Sciatic nerve (tissue), 2 donors: Measurements from ENCODE around the gene NUDT8. TPM values are rescaled to one million over a fixed set of nuclear protein-coding genes. Genes with fewer than 3 reads are reported as not detected.
"Not testable (repeated sequence)": the region's sequence is repeated elsewhere in the genome, so short reads cannot be mapped to it uniquely, and the experiment has no call there.

Experiments used
- ATAC-seq: fragments of 200-7000 bp; cut with Tn5 transposase; one replicate; pipeline ENCODE4 v1.9.1; 2020; ENCODE audit warnings: mild to moderate bottlenecking, moderate library complexity
- DNase-seq: peaks from one replicate; pipeline ENCODE4 v3.0.0-alpha.2; 2020; ENCODE audit warnings: low spot score
- intact Hi-C: fragments of 100-400 bp; cut with DNase I; formaldehyde crosslinking; loops from one replicate; pipeline ENCODE4 v1.14.2; 2022
- total RNA-seq: library from RNA; stranded (reverse); fragmentation: NEBNext Ultra II Directional; extraction: Animal tissue kit (Norgen Biotek cat#: 25700); gene quantifications from one replicate; pipeline ENCODE4 v1.2.1, GENCODE V29; 2021
- donor health status: DM: no; HTN: no; CAD: no.
- donor health status: DM: no; HTN: no; CAD: no.

NUDT8 gene
- total RNA-seq, 1 donor from 2014 or later: 7.8 TPM

DNA sequence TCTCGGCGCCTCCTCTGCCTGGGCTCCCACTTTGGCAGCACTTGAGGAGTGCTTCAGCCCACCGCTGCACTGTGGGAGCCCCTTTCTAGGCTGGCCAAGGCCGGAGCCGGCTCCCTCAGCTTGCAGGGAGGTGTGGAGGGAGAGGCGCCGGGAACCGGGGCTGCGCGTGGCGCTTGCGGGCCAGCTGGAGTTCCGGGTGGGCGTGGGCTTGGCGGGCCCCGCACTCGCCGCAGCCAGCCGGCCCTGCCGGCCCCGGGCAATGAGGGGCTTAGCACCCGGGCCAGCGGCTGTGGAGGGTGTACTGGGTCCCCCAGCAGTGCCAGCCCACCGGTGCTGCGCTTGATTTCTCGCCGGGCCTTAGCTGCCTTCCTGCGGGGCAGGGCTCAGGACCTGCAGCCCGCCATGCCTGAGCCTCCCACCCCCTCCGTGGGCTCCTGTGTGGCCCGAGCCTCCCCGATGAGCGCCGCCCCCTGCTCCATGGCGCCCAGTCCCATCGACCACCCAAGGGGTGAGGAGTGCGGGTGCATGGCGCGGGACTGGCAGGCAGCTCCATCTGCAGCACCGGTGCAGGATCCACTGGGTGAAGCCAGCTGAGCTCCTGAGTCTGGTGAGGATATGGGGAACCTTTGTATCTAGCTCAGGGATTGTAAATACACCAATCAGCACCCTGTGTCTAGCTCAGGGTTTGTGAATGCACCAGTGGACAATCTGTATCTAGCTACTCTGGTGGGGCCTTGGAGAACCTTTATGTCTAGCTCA is 10.7 kb downstream of the NUDT8 start:
- intact Hi-C loops, DNase-seq, ATAC-seq: not testable (repeated sequence)

DNA sequence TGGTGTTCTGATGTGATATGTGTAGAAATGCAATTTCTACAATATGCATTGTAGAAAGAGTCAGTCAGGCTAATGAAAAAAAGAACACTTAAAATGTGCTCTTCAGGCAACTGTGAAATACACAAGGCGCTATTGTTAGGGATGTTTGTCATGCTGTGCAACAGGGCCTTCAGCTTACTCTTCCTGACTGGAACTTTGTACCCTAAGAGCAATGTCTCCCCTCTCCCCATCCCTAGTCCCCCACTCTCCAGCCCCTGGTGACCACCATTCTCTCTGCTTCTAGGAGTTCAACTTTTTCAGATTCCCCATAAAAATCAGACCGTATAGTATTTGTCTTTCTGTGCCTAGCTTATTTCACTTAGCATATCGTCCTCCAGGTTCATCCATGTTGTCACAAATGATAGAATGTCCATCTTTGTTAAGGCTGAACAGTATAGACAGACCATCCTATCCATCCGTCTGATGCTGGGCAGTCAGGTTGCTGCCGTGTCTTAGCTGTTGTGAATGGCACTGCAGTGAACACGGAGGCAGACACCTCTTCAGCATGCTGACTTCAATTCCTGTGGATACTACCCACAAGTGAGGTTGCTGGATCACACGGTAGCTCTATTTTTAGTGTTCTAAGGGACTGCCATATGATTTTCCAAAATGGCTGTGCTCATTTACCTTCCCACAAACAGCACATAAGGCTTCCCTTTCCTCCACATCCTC is 12.3 kb downstream of the NUDT8 start:
- DNase-seq (no peak), ATAC-seq (no peak)
- intact Hi-C loops: no loop called here

DNA sequence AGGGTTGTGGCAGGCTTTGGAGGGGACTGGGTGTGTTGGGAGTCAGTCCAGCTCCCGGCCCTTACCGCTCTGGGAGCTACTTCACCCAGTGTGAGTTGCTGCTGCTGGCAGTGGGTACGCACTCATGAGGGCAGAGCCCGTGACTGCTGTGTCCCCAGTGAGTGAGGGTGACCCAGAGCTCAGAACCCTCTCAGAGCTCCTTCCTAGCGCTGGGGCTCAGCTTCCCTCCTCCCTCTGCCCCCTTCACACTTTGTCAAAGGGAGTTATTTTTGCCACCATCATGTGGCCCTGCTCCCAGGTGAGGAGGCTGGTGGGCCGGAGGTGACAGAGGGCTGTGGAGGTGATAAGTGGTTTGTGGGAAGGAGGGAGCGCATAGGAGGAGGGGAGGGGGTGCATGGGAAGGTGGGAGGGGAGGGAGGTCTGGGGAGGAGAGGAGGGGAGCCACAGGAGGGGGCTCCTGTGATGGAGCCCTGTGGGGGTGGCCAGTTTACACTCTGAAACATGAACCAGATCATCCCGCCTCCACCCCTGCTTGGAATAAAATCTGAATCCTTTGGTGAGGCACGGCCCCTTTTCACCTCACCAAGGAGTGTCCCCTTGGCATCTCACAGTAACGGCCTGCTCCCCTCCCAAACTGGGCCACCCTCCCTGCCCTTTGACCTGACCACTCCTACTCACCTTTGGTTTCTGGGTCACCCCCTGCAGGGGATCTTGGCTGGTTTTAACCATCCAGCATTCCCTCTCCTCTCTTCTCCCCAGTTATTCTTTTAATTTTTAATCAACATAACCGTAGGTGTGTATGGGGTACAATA is 13.1 kb downstream of the NUDT8 start:
- intact Hi-C loops: no loop called here
- ATAC-seq (no peak), DNase-seq (peak; percentile 51)

DNA sequence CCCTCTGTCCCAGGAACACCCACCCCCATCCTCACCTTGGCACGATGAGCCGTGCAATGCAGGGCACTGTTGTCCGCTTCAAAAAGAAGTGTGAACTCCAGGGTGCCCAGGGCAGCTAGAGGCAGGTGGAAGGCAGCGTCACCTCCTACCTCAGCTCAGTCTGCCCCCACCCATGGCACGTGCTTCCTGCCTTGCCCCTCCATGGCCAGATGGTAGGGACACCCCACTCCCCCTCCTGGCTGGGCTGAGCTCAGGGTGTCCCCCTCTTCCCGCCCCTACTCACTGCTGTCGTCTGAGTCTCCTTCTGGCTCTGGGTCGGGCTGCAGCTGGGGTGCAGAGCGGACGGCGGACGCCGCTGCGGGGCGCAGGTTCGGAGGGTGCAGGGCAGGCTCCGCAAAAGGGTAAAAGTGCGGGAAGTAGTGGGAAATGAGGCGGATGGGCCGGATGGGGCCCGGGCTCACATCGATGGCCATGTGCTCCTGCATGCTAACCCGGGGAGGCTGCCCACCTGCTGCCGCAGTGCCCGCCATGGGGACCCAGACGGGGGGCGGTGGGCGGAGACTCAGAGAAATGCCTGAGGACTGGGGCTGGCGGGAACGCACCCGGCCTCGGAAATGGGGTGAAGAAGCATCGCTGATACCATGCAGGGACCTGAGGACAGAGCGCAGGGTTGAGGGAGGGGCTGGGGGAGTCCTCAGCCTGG is 13.9 kb downstream of the NUDT8 start:
- DNase-seq: no peak
- intact Hi-C loops: no loop called here
- no peak for ATAC-seq

DNA sequence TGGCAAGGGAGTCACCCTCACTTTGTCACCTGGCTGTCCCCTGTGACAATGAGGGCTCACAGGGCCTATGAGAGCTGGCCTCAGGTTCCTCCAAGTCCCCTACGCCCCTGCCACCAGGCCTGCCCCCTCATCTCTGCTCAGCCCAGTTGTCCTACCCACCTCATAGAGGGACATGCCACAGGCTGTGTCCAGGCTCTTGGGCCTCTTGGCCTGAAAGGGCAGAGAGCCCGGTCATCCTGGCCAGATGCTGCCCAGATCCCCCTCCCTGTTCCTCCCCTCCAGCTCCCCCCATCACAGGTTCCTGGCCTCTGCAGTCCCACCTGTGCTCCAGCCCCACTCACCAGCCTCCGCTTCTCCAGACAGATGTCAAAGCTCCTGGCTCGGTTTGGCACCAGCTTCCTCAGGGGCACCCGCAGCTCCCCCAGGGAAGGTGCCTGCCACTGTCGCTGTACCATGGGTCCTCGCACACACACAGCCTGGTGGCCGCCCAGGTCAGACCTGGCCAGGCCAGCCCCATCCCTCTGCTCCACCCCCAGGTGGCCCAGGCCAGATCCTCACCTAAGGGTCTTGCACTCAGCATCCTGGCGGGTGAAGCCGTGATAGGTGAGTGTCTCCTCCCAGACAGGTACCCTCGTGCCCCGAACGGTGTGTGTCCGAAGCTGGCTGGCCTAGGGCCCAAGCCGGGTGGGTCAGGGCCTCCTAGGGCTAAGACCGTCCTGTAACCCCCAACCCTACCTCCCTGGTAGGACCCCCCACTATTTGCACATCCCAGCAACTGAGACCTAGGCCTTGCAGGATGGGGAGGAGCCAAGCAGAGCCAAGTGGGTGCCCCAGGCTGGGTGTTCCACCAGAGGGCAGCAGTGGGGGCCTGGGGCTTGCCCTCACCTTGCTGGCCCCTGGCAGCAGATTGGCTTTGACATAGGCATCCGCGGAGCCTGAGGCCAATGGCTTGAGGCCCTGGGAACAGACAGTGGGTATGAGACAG is 14.7 kb downstream of the NUDT8 start:
- DNase-seq: peak; percentile 64
- intact Hi-C loops: no loop called here

DNA sequence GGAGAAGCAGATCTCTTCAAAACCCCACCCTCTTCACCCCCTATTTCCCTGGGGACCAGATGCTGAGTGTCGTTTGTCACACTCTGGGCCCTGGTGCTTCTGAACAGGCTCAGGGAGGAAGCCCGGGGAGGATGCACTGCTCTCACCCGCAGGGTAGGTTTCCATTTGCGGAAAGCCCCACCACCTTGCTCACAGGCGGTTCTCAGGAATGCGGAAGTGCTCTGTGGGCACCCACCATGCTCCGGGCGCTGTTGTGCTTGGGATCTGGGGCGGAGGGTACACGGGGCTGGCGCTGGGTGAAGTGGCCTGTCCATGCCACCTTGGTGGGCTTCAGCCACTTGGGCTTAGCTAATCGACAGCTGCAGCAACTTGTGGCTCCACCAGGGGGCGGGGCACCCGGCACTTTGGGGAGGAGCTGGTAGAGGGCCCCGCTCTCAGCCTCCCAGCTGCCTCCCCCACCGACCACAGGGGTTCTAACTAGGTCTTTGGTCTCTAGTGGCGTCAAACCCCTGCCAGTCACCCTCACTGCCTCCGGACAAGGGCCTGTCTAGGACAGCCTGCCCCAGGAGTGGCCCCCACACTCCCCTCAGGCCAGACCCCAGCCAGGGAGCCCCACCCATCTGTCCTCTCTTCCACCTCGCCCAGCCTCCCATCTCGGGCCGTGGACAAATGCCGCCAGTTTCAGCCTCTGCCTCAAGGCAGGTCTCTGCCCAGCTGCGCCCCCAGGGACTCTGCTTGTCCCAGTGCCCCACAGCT is 15.6 kb downstream of the NUDT8 start:
- intact Hi-C loops: no loop called here
- ATAC-seq (peak; percentile 64), DNase-seq (peak; percentile 77)

More for the DNA sequence above, 14.7 kb downstream of the NUDT8 start:
- peak; percentile 4 for ATAC-seq

DNA sequence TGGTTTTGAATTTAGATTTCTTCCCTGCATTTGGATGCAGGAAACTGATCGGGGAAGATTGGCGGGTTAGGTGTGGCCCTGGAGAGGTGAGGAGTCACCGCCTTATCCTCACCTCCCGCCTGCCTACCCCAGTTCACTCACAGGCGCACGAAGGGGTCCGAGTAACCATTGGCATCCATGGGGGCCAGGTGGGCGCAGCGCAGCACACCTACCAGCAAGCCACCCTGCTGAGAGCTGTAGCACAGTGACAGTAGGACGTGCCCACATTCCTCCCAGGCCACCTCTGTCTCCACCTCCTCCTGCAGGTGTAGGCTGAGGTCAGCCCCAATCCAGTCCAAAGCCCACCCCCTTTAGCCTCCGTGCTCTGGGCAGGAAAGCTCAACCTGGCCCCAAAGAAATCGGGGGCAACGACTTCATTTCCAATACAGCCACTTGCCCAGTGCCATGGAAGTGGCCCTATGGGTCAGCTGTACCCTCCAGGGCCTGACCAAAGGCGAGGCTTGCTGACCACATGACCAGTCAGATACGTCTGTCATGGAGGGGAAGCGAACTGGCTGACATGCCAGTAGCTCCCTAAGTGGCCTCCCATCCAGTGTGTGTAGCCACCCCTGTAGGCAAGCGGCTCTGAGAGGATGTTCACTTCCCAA is 16.3 kb downstream of the NUDT8 start:
- no peak for DNase-seq

DNA sequence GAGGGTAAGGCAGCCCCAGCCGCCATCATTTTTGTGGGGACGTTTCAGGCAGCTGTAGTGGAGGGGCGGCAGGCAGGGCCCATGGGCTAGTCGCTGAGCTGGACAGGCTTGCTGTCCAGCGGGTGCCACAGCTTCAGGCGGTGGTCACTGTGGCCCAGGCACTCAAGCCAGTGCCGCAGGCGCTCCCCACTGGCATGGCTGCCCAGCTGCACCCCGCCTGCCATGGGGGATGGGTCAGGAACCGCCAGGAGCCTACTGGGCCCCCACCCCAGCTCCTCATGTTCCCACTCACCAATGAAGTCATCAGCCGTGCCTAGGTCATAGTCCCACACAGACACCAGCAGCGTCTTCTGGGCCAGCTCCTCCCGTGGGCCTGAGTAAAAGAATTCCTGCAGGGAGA is 17.0 kb downstream of the NUDT8 start:
- intact Hi-C loops: no loop called here
- DNase-seq (no peak), ATAC-seq (no peak)

More for the DNA sequence above, 16.3 kb downstream of the NUDT8 start:
- intact Hi-C loops: no loop called here
- peak; percentile 25 for ATAC-seq

DNA sequence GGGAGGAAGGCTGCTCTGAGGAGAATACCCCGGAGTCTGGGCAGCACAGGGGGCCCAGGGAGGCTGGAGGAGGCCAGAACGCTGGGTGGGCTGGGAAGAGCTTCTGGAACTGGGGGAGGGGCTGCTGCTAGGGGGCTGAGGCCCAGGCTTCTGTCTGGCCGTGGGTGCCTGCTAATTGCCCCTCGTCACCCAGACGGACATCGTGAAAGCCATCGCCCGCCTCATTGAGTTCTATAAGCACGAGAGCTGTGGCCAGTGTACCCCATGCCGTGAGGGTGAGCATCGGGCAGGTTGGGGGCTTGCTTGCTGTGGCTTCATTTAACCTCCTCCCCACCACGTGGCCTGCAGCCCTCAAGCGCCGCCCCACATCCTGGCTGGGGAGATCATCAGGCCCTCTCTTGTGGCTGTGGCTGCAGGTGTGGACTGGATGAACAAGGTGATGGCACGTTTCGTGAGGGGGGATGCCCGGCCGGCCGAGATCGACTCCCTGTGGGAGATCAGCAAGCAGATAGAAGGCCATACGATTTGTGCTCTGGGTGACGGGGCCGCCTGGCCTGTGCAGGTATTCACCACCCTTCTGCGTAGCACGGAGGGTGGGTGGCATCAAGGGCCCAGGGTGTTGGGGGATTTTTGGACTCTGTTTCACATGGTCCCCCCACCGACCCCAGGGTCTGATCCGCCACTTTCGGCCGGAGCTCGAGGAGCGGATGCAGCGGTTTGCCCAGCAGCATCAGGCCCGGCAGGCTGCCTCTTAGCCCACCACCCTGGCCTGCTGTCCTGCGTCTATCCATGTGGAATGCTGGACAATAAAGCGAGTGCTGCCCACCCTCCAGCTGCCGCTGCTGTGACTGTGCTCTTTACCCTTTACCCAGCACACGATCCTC is 17.8 kb downstream of the NUDT8 start:
- intact Hi-C loops: no loop called here
- peak; percentile 39 for DNase-seq
- ATAC-seq: no peak

DNA sequence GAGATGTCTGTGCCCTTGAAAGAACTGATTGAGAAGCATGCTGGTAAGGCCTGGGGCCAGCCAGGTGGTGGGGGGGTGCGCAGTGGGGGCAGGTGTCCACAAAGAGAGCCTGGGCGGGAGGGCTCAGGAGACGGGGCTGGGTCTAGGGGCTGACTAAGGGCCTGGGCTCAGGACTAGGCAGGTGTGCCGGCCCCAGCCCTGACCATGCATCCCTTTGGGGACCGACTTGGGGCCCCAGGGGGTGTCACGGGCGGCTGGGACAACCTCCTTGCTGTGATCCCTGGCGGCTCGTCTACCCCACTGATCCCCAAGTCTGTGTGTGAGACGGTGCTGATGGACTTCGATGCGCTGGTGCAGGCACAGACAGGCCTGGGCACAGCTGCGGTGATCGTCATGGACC is 18.6 kb downstream of the NUDT8 start:
- intact Hi-C loops: no loop called here
- DNase-seq: peak; percentile 49
- ATAC-seq: no peak

DNA sequence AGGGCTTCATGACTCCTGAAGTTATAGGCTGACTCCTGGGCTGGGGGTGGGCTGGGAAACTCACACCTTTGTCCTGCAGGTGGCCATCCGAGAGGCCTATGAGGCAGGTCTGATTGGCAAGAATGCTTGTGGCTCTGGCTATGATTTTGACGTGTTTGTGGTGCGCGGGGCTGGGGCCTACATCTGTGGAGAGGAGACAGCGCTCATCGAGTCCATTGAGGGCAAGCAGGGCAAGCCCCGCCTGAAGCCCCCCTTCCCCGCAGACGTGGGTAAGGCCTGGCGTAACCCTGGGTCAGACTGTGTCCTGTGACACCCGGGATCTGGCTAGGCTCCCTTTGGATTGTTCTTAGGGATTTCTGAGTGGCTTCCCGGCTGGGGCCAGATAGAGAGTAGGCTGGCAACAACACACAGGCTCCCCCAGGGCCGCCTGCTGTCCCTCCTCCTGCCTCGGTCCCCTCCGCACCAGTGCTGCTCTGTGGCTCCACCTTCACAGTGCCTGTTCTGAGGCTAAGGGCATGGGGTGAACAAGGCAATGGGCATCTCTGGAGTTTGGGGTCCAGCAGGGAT is 19.4 kb downstream of the NUDT8 start:
- DNase-seq (peak; percentile 50), ATAC-seq (no peak)
- intact Hi-C loops: no loop called here

DNA sequence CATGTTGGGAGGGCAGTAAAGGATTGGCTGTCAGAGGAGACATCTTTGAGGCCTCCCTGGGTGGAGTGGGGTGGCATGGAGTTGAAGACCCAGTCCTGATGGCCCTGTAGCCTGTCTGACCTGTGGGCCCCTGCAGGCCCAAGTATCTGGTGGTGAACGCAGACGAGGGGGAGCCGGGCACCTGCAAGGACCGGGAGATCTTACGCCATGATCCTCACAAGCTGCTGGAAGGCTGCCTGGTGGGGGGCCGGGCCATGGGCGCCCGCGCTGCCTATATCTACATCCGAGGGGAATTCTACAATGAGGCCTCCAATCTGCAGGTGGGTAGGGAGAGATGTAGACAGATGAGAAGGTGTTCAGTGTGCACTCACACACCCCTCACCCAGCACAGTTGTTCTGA is 20.4 kb downstream of the NUDT8 start:
- no peak for ATAC-seq
- intact Hi-C loops: no loop called here
- DNase-seq: no peak

DNA sequence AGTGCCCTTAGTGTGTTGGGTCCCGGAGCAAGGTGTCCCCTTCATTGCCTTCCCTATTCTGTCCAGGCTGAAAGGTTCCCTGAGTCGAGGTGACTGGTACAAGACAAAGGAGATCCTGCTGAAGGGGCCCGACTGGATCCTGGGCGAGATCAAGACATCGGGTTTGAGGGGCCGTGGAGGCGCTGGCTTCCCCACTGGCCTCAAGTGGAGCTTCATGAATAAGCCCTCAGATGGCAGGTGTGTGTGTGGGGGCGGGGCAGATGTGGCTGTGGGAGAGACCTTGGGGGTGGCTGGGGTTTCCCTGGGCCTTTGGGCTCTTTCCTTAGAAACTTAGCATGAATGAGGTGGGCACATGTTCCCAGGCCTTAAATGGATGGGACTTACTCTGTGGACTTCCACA is 21.3 kb downstream of the NUDT8 start:
- intact Hi-C loops: no loop called here
- ATAC-seq (no peak), DNase-seq (no peak)

DNA sequence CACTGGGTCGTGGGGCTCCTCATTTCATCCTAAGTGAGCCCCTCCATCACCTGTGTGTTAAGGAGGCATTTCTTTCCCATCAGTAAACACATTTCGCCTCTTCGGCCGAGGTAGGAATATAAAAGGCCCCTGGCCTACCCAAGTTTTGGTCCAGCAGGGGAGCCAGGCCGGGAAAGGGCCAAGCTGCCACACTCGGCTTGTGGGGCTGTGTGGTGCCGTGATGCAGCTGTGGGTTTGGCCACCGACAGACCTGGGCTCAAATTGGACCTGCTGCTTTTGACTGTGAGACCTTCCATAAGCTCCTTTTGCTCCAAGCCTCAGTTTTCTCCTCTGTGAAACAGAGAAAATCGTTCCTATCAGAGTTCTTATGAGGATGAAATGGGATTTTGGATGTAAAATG is 22.2 kb downstream of the NUDT8 start:
- ATAC-seq (no peak), DNase-seq (no peak)
- intact Hi-C loops: no loop called here

DNA sequence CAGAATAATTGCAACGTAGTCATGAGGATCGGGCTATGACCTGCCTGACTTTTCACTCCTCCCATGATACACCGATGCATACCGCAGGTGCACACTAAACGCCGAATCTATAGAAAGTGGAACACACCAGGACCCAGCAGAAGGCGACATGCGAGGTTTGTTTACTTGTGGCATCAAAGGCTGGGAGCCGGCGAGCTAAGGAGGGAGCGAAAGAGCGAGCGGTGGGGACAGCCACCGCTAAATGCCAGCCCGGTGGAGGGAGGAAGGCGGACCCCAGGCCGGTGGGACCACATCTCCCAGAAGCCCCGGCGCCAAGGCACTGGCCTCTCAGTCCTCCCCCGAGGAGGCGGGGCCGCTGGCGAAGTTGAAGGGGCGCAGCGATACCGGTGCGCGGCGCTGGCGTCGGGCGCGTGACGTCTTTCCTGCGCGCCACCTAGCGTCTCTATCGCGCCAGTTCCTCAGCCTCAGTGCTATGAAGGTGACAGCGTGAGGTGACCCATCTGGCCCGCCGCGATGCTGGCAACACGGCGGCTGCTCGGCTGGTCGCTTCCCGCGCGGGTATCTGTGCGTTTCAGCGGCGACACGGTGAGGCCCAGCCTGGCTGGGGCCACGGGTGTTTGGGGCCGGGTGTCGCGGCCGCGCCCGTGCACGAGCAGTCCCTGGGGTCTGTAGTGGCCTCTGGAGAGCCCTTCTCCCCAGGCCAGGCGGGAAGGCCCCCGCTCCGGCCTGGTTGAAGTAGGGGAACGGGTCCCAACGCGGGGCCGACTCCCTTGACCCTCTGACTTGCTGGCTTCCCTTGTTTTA is 23.0 kb downstream of the NUDT8 start, which contains the start of gene NDUFV1:
TSS of gene NDUFV1 (plus strand) at position 445 of the 804 bp plus-strand sequence. CDS start at position 514, 69 bp downstream.
- ATAC-seq (peak; percentile 99), DNase-seq (peak; percentile 98)
- intact Hi-C loops: no loop called here
